SU-DHL-6 (cell line): Measurements from ENCODE around the gene OXT.

Experiments
- H2AFZ ChIP-seq: fragments of 200-600 bp; sonication (generic); 2 replicates; pipeline ENCODE4 v1.6.1; 2014; ENCODE audit warnings: low read depth, mild to moderate bottlenecking, moderate library complexity, mixed read lengths, antibody characterized with exemption, low read length; ENCODE audit not compliant: severe bottlenecking
- H3F3A ChIP-seq: fragments of 200-600 bp; shearing (Covaris generic); 2 replicates; pipeline ENCODE4 v1.6.0; 2016; ENCODE audit warnings: antibody characterized with exemption, mild to moderate bottlenecking; ENCODE audit not compliant: insufficient read depth
- H3K27ac ChIP-seq: fragments of 200-600 bp; sonication (generic); 2 replicates; pipeline ENCODE4 v1.5.1; 2016; ENCODE audit warnings: low read depth, mild to moderate bottlenecking, low read length, moderate library complexity, mixed read lengths
- H3K27me3 ChIP-seq: fragments of 200-600 bp; sonication (generic), shearing (Covaris generic); 2 replicates; pipeline ENCODE4 v1.6.0; 2014; ENCODE audit warnings: mild to moderate bottlenecking, low read length
- H3K36me3 ChIP-seq: fragments of 200-600 bp; sonication (generic); 2 replicates; pipeline ENCODE4 v1.6.1; 2014; ENCODE audit warnings: mild to moderate bottlenecking, low read length, mixed read lengths
- H3K4me2 ChIP-seq: fragments of 300-600, 200-600 bp; shearing (Covaris generic), sonication (generic); 2 replicates; pipeline ENCODE4 v1.6.0; 2014; ENCODE audit warnings: low read length, low read depth, mild to moderate bottlenecking; ENCODE audit not compliant: poor library complexity, severe bottlenecking
- H3K4me3 ChIP-seq: fragments of 200-600 bp; sonication (generic); 2 replicates; pipeline ENCODE4 v1.5.1; 2014; ENCODE audit warnings: antibody characterized with exemption, low read length, mild to moderate bottlenecking, mixed read lengths; ENCODE audit not compliant: insufficient read depth, poor library complexity, severe bottlenecking
- H3K79me2 ChIP-seq: fragments of 200-600 bp; sonication (generic); 2 replicates; pipeline ENCODE4 v1.6.1; 2014; ENCODE audit warnings: mild to moderate bottlenecking, low read length, moderate library complexity; ENCODE audit not compliant: insufficient read depth
- H3K9ac ChIP-seq: fragments of 200-600 bp; sonication (generic); 2 replicates; pipeline ENCODE4 v1.7.0; 2014; ENCODE audit warnings: mild to moderate bottlenecking, low read length
- H3K9me2 ChIP-seq: fragments of 200-600 bp; sonication (generic); replicated peaks from 2 replicates; pipeline ENCODE4 v1.6.1; 2014; ENCODE audit warnings: low read length; ENCODE audit not compliant: insufficient read depth
- H3K9me3 ChIP-seq: fragments of 200-600 bp; sonication (generic); 2 replicates; pipeline ENCODE4 v1.6.1; 2014; ENCODE audit warnings: low read length, mixed read lengths; ENCODE audit not compliant: insufficient read depth
- H4K20me1 ChIP-seq: fragments of 200-600 bp; sonication (generic); 2 replicates; pipeline ENCODE4 v1.6.1; 2014; ENCODE audit warnings: low read depth, mild to moderate bottlenecking, antibody characterized with exemption, low read length, moderate library complexity, mixed read lengths
- CTCF ChIP-seq: fragments of 200-600 bp; sonication (generic); IDR thresholded peaks from one replicate; pipeline ENCODE4 v1.5.1; 2017; ENCODE audit warnings: antibody characterized with exemption, mild to moderate bottlenecking, low read length, moderate library complexity; ENCODE audit not compliant: insufficient read depth, poor library complexity, severe bottlenecking
- EZH2phosphoT487 ChIP-seq: fragments of 200-600 bp; sonication (generic), shearing (Covaris generic); conservative IDR thresholded peaks from 2 replicates; pipeline ENCODE4 v1.6.1; 2018; ENCODE audit warnings: mild to moderate bottlenecking, antibody characterized with exemption, low read length, moderate library complexity, mixed read lengths

OXT gene

DNA sequence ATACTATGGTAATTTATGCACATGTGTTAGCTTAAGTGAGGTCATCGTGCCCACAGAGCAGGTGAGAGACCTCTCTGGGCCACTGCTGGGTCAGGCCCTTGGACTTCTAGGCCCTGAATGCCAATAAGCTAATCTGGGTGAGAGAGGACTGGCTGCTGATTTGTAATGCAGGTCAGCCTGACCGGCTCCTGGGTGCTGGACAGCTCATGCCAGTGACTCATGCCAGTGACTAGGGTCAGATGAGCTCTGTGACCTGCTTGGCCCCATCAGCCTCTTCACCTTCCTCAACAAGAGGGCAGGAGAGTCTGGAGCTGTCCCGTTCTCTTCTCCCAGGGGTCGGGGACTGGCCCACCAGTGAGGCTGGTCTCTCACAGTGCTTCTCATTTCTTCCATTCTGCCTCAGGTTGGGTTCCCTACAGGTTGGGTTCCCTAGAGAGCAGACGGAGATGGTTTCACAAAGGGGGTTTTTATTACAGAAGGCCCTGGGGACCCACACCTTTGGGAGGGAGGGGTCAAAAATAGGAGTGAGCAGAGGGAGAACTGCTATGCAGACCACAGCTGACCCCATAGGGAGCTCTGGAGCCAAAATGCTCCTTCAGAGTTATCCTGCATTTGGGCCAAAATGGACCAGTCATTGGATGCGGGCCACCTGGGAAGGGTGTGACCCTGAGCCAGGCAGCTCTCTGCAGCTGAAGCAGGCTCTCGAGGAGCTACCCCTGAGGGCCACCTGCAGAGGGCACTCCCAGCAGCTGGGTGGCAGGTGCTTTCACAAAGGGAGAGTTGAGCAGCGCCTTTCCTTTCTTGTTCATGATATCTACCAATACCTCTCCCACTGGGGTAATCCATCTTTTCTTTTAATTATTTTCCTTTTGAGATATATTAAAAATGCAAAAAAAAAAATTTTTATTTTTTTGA is 2.2 kb upstream of the OXT start:
- Histone ChIP-seq H2AFZ (no peak overlapping the region), H3K4me2 (no peak overlapping the region), H3K9me3 (no peaks in the 10 kb centered on the region), H3K27me3 (no peaks in the 10 kb centered on the region), H3K27ac (no peak overlapping the region), H3K36me3 (no peaks in the 10 kb centered on the region), H3K4me3 (no peak overlapping the region), H4K20me1 (no peaks in the 10 kb centered on the region), H3F3A (no peaks in the 10 kb centered on the region), H3K9ac (no peak overlapping the region), H3K79me2 (no peaks in the 10 kb centered on the region), H3K9me2 (no peaks in the 10 kb centered on the region)
- TF ChIP-seq EZH2phosphoT487 (no peak), CTCF (no peak)

- H3K9me3 ChIP-seq: no peaks in the 10 kb centered on the region
- no peaks in the 10 kb centered on the region for H3K9me2 ChIP-seq
- no peaks in the 10 kb centered on the region for H3K27me3 ChIP-seq
- H3F3A ChIP-seq: no peaks in the 10 kb centered on the region
- H3K9ac ChIP-seq: no peak overlapping the region
- no peaks in the 10 kb centered on the region for H4K20me1 ChIP-seq
- no peaks in the 10 kb centered on the region for H3K79me2 ChIP-seq
- TF ChIP-seq EZH2phosphoT487: no peak
- TF ChIP-seq CTCF: no peak
- H3K27ac ChIP-seq: no peak overlapping the region
- H3K36me3 ChIP-seq: no peaks in the 10 kb centered on the region
- no peak overlapping the region for H3K4me3 ChIP-seq
- H3K4me2 ChIP-seq: no peak overlapping the region
- no peak overlapping the region for H2AFZ ChIP-seq
These were observed 695 bp upstream of the OXT start for GRCh38 chr20:3070725-3071124.

DNA sequence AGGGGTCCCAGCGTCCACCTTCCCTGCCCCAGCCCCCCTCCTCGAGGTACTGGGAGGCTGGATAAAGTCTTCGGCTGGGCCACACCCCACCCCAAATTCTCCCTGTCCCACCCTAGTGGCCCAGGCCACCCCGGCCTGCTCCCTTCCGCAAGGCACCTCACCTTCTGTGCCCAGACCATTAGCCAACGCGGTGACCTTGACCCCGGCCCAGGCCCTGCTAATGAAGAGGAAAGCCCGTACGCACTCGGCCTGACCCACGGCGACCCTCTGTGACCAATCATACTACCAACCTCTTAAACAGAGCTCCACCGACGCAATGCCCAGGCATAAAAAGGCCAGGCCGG is 182 bp upstream of the OXT start:
- Histone ChIP-seq H3K9me2 (no peaks in the 10 kb centered on the region), H3K27me3 (no peaks in the 10 kb centered on the region), H3K9me3 (no peaks in the 10 kb centered on the region), H3K4me3 (no peak overlapping the region), H3K9ac (no peak overlapping the region), H3F3A (no peaks in the 10 kb centered on the region), H3K79me2 (no peaks in the 10 kb centered on the region), H3K4me2 (no peak overlapping the region), H4K20me1 (no peaks in the 10 kb centered on the region), H2AFZ (no peak overlapping the region), H3K27ac (no peak overlapping the region), H3K36me3 (no peaks in the 10 kb centered on the region)
- TF ChIP-seq CTCF (no peak), EZH2phosphoT487 (no peak)
